Measurements from ENCODE around the gene BCAS3. TPM values are rescaled to one million over a fixed set of nuclear protein-coding genes. Genes with fewer than 3 reads are reported as not detected.

Gene BCAS3
- total RNA-seq, 1 experiment from 2014 or later = 31.0 TPM

DNA sequence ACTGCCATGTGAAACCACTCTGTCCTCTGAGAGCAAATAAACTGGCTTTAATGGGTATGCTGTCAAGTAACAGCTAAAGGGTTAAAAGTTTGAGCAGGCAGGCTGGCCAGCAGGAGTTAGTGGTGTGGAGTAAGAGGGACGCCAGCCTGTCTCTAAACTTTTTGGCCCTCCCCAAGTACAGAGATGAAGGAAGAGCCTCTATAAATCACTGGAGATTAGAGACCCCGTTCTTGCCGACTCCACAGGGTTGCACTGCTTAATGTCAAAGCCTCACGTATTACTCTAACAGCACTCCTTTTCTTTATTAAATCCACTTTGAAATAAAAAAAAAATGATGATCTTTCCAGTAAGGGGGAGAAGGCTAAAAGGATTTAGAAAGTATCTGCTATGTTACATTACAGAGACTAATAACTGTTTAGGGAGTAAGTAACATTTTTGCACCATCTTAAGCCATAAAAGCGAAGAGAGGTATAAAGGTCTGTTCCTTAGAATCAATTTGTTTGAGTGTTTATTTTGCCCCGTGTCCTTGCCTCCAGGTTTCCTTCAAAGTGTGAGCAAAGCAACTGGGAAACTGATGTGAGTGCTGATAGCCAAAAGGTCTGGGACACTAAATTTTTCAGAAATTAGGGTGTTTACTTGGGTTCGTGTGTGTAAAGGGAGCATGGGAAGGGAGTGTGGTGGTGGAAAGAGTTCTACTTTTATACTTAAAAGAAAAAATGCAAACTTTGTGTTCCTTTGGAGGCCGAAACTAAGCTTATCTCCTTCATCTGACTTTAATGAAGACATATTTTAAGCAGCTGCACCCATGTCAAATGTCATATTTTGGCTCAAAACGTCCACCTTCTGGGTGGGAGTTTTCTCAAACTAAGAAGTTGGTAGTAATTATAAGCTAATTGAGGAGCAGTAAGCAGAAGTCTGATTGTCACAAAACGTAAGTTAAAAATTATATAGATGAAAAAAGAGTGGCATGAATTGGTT is 612.0 kb downstream of the BCAS3 start:
- DNase-seq (ENCODE audit: low spot score) = no peak

DNA sequence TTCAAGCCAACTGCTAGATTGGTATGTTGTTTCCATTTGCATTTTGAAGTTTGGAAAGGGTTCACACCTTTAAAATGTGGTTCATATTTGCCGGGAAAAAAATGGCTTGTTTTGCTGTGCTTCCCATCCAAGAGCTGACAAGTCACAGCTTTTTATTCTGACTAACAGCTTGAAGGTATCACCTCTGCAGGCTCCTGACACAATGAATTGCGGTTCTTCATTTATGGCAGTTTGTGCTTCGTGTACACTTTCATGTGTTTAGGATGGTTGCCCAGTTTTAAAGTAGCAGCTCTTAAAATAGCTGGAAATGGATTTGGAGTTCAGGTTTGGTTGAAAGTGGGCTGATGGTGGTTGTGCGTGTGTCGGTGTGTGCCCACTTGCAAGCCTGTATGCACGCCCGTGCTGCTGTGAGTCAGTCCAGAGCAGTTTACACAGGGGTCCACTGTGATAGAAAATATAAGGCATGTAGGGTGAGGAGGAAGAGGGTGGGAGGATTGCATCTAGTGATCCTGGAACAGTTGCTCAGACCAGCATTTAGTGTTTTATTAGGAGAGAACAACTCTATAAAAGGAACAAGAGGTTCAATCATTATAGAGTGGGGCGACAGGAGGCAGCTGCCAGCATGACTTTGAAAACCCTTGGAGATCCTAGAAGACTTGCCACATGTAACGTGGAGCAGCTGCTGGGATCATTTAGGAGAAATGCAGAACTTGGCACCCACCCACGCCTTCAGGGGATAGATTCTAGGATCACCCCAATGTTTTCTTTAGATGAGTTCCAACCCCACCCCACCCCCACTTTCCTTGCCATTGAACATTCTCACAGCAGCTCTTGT is 614.0 kb downstream of the BCAS3 start:
- DNase-seq (ENCODE audit: low spot score) = no peak

DNA sequence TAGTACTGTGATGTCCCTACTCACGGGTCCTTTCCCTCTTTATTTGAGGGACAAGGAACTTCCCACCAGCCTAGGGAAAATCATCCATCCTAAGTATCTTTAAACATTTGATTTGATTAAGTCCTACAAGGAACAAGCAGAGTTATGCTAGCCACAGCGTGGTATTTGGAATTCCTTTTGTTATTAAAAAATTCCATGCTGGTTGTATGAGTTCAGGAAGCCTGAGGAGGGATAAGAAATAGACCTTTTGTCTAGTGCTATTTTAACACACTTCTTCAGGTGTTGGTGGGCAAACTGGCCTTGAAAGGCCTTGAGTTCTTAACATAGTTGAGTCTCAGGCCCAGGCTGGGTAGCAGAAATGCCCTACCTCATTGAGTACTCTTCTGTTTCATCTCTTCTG is 616.6 kb downstream of the BCAS3 start:
- no peak for DNase-seq (ENCODE audit: low spot score)

DNA sequence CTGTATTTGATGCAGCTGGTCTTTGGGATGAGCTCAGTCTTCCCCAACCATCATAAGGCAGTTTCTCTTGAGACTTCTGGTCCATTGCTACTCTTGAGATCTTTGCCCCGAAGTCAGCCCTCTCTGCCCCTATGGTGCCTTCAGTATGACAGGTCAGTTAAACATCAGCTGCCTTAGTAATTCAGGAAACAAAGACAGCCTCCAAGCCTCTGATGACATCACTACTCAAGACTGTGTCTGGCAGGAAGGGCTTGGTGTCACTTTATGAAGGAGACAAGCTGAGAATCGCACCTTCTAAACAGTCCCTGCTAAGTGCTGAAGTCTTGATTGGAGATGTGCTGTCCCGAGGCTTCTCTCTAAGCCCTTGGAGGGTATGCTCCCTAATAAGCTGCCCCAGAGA is 617.1 kb downstream of the BCAS3 start:
- peak; percentile 69 for DNase-seq (ENCODE audit: low spot score)

DNA sequence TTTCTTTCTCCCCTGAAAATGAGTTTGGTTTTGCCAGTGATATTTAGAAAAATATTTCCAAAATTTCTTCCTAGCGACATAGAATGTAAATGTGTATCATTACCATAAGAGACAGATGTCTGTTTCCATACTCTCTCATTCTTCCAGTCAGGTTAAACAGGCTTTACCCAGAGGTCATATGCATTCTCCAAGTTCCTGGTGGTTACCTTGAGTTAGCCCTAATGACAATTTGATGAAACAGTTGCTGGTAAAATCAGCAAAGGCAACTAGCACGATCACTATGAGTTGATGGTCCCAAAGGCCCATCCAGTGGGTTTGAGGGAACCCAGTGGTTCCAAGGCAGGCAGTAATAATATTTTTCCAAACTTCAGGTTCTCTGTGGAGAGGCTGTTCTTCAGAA is 618.4 kb downstream of the BCAS3 start:
- no peak for DNase-seq (ENCODE audit: low spot score)

DNA sequence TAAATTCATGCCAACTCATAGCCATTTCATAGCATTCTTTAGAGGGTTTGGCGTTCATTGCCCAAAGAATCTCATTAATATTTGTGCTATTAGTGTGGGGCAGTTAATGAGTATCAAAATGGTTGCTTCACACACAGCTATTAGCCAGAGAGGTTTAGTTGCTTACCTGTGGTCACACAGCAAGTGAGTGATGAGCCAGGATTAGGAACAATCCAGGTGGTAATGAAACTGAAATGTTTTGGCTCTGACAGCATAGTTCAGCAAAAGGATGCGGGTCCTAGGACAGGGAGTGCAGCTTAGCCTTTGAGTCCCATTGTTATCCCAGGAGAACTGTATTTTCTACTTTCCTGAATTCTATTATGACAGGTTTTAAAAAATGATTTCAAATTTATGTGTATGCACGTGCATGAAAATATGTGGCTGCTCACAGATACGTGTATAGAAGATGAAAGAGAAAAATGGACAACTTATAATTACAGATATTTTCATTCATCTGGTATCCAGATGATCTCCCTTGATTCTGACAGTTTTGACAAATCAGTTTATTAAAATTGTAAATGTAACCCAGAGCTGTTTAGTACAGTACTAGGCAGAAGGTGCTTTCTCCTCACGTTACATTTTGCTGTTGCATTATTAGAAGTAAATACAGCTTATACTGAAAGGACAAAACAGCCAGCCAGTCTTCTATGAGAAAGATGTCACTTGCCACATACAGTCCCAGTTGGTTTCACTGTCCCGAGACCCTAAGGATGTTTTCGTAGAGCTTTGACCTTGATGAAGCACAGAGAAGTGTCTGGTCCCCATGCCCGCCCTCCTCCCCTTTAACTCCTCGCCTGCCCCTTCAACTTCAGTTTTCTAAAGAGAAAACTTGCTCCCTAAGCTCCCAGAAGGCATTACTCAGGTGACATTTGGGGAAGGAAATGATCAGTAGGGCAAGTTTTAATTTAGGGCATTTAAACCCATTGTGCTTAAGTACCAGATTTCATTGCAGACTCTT is 622.2 kb downstream of the BCAS3 start:
- DNase-seq (ENCODE audit: low spot score) = no peak

DNA sequence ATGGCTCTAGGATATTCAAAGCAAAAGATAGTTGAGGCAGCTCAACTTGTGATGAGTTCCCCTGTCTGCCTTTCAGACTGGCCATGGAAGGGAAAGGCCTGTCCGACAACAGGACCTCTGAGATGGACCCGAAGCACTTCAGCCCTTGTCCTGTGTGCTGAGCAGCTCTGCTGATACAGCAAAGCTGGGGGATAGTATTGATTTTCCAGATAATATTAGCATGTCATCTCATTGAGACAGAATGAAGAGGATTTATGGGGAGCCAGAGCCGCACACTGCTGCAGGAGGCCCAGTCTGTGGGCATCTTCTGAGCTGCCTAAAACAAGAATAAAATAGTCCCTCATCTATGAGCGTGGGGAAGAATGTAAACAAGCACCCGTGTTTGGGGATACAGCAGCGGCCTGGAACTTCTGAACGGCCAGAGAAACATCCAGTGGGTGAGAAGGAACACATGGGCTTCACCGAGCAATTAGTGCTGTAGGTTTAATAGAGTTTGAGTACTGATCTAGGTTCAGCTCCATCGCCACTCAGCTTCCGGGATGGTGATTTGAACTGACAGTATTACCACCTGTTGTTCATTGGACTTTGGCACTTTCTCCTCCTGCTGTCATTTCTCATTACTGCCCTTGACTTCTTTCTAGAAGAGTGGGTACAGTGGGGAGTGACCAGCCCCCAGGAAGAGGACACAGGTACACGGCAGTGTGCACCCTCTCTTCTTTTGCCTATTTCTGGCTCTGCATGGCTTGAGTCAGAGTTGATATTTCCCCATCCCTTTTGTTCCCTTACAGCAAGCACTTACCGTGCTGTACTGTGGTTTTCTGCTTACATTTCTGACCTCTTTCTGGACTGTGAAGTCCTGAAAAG is 625.5 kb downstream of the BCAS3 start:
- DNase-seq (ENCODE audit: low spot score) = no peak

DNA sequence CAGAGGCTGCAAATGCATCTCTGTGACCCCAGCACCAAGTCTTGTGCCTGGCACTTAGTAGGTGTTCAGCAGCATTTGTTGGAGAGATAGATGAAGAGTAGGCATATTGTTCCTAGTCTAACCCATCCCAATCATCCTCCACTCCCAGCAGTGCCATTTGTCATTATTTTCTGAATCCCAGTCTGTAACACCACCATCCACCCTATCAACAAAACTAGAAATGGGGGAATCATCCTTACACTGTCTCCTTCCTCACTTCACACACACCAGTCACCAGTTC is 626.1 kb downstream of the BCAS3 start:
- DNase-seq (ENCODE audit: low spot score) = no peak

DNA sequence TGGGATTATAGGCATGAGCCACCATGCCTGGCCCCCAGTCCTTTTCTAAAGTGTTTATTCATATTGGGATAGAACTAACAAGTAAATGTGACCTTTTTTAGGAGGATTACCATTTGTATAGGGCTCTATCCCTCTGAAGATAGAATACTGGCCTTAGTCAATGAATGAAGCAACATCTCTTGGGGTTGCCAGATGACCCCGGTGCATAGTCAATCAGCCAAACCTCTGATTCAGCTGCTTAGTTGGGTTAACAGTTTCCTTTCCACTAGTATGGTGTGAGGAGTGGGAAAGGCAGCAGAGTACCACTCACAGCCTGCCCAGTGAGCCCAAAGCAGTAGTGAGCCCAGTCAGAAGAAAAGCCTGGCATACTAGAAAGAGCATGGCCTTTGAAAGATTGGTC is 627.4 kb downstream of the BCAS3 start:
- DNase-seq (ENCODE audit: low spot score) = no peak

DNA sequence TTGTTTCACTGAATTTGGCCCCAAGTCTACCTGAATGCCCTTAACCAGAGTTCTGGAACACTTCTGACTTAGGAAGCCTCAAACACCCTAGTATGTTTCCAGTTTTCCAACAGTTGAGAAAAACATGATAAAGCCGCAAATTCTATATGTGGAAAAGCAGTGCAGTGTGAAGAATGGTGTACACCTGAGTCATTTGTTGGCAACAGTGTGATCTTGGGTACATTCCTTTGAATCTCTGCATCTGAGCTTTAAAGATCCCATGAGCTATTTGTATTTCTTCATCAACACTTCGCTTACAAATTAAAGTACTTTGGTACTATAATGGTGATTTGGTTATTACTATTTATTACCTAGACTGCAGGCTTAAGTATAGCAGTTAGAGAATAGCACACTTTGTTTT is 628.4 kb downstream of the BCAS3 start:
- DNase-seq (ENCODE audit: low spot score) = no peak

DNA sequence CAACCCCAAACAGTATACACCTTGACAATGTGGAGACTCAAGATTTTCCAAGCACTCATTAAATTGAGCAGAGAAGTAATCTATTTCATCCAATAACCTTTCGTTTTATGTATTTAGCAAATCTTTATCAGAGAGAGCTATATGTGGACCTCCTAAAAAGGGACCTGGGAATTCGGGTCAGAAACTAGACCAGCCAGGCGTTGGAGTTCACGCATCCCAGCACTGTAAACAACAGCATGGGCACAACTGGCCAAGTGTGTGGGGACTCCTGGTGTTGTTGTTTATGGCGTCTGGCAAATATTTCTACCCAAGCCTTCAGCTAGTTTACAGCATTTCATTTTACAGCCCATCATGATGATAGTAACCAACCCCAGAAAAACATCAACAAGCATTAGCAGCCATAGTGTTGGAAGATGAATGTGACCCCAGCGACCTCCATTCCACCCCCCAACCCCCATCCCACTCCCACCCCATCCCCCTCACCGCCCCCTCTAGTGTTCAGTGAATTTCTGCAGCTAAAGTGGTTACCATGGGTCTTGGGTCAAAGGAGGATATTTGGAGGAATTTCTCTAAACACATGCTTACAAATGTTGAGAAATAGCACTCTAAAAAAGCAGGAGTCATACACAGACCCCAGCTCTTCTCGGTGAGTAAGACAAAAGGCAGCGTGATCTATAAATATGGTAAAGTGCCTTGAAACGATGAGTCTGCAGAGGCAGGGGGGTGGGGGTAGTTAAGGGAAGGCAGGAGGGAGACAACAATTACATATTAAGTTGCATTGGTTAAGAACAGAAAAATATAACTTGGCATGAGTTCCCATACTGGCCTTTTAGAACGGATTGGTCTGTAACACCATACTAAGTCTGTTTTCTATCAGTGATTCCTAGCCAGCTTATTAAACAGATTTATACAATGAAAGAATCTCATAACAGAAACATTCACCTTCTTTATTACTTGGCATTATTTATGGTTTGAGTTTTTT is 630.5 kb downstream of the BCAS3 start:
- DNase-seq (ENCODE audit: low spot score) = peak; percentile 73

DNA sequence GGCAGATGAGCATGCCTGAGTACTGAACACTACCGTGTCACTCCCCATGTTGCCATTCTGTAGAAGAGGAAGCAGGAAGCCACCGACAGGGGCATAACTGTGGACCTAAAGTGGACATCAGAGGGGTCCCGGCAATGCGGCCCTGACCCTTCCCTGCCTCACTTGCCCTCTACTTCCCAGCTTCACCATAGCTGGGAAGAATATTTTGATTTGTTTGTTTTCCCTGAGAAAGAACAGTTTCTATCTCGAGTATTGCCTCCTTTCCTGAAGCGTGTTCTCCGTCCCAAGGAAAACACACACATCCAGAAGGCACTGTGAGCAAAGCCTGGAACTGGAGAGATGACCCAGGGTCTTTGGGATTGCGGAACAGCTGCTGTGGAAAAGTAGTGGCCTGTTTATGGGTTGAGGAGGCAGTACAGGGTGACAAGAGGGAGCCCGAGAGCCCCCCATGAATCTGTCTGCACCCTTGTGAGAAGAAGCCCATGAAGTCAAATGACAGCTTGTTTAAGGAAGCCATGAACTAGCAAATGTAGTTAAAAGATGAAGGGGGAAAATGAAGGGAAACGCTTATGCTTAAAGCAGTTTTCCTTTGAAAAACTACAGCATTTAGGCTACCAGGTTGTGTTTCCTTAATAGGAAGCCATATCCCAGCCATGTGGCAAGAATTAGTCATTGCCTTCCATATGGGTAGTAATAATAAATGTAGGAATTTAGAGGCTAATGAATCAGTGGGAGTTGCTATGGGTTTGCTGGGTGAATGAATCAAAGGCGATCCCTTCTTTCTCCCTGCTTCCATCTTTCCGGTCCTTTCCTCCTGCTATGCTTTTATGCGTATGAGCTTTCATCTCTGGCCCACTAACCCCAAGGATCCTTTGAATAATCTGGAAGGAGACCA is 632.0 kb downstream of the BCAS3 start:
- peak; percentile 70 for DNase-seq (ENCODE audit: low spot score)

DNA sequence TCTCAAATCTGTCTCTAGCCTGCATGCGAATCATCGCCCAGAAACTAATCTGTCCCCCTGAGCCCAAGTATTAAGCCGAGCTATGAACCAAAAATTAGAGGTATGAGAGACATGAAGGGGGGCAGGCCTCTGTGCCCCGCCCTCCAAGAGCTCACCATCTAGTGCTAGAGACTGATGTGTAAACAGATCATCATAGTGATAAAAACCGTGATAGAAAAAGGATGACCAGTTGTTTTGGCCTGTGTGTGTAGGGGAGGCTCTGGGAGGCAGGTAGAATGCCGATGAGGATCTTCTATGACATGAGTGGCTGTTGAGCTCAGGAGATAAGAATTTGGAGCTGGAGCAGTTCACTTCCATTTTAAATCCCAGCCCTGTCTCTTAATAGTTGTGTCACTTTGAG is 632.9 kb downstream of the BCAS3 start:
- no peak for DNase-seq (ENCODE audit: low spot score)

DNA sequence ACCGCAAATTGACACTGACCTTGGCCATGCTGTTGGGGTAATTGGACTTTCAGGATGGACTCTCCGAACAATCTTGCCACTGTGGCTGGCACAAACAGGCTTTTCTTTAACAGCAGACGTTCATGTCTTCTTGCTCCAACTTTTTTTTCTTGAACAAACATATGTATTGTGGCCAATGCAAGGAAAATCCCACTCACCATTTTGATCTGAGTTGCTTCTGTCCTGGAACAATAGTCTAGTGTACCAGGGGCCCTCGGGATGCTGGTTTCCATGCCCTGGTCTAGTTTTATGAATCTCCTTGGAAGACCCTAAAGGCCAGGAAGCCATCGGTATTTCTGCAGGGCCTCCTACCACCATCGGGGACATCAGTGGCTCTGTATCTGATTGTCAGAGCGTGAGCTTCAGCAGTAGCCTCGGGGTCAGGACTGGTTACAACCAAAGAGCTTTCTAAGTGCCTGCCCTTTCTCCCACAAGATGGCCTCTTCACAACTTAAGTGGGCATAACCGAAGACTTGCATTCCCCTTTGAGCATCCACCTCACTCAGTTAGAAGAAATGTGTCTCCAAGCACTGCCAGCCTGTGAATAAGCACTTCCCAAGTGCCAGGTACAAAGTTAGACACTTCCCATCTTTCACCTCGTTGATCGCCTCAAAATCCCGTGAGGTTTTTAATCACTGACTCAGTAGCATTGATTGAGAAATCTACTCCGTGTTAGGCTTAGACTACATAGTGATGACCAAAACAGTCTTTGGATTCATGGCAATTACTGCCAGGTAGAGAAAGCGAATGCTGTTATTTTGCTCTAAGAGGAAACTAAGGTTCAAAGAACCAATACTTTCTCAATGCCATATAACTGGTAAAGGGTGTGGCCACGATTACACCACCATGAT is 635.0 kb downstream of the BCAS3 start:
- no peak for DNase-seq (ENCODE audit: low spot score)

DNA sequence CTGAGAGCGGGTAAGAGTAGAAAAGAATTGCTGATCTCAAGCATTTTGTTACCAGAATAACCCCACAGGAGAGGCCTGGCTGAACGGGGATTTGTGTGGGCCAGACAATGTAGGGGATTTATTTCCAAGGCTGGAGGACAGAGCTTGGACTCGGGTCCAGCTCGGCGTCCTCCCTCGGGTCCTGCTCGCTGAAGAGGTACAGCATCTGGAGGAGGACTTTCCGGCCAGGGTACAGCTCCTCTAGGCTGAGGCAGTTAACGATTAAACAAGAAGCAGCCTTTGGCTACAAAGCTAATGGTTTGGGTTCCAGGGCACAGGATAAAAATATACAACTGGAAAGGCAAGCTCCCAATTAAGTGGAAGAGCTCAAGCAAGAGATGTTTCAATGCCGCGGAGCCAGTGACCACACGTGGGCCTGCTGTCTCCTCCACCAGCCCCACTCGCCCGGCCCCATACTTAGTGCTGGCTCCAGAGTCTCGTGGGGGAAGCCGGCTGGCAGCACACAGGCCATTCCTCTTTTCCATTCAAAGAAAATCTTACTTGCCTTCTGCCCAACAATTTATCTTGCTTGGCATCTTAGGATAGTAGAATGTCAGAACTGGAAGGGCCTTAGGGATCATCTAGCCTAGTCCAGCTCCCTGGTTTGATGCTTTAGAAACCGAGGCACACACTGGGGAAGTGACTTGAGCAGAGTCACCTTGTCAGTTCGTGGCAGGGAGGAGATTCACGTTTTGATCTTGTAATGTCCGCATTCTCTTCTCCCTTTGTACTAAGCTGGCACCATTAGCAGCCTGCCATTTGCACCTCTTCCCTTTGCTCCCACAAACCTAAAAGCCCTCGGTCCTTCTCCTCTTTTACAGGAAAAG is 636.0 kb downstream of the BCAS3 start:
- DNase-seq (ENCODE audit: low spot score) = no peak

DNA sequence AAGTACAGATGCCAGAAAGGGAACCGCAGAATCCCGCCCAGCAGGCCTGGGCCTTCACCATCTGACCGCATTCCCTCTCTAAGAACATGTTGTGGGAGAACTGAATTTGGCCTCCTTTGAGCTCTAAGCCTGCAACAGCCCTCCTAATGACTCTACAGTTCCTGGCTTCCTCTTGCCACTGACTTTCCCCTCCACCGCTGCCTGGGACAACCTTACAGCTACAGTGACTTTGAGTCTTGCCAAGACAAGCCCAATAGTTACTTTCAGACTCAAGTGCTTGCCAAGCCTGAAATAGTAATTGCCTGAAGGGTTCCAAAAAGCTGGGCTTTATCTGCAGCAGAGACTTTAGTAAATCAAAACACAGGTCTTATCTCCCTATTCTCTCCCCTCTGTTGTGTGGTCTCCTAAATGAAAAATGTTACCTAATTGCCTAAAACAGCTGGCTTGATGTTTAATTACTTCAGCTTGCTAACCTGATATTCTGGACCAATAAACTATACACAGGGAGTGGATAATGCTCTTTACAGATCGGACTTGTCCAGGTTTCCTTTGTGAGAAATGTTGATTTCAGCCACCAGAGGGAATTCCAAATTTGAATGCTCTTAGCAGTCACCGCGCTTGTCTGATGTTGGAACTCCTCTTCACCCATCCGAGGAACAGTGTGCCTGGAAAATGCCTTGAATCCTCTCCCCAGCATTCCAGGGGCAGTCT is 636.9 kb downstream of the BCAS3 start:
- no peak for DNase-seq (ENCODE audit: low spot score)

Data from A172 (cell line).